Breast epithelium (tissue), 4 donors: ENCODE data around the gene ROR1. TPM values are rescaled to one million over a fixed set of nuclear protein-coding genes. Genes with fewer than 3 reads are reported as not detected.

ENCODE experiments used
- DNase-seq, 2 donors: peaks; one replicate each; pipeline ENCODE4 v3.0.0-alpha.2; 2019; ENCODE audit warnings: low spot score in 2 of 2
- H3K27ac ChIP-seq, 2 donors: fragments of 200-600 bp; sonication (generic) in 1 of 2; one replicate each; pipeline ENCODE4 v1.5.1; 2016 to 2019; ENCODE audit warnings: mild to moderate bottlenecking in 1 of 2
- H3K27me3 ChIP-seq, 2 donors: fragments of 200-600 bp; sonication (generic) in 1 of 2; one replicate each; pipeline versions ENCODE4 v1.5.1 to v1.6.0; 2017 to 2019; ENCODE audit warnings: control low read depth in 1 of 2, mild to moderate bottlenecking in 1 of 2
- H3K36me3 ChIP-seq: fragments of 200-600 bp; one replicate; pipeline ENCODE4 v1.5.1; 2019
- H3K4me1 ChIP-seq, 2 donors: fragments of 200-600 bp; sonication (generic); one replicate each; pipeline ENCODE4 v1.5.1; 2016 to 2019; ENCODE audit warnings: control low read depth in 1 of 2
- H3K4me3 ChIP-seq, 3 donors: fragments of 200-600 bp; sonication (generic); 1 replicate in 2 of 3; 2 replicates in 1 of 3; pipeline ENCODE4 v1.5.1; 2016 to 2019; ENCODE audit warnings: mild to moderate bottlenecking in 3 of 3, moderate library complexity in 2 of 3
- H3K9me3 ChIP-seq, 2 donors: fragments of 200-600 bp; sonication (generic) in 1 of 2; one replicate each; pipeline ENCODE4 v1.5.1; 2016 to 2019; ENCODE audit warnings: control low read depth in 1 of 2
- POLR2A ChIP-seq: fragments of 450-650 bp; IDR thresholded peaks from one replicate; pipeline ENCODE4 v1.6.1; 2016; ENCODE audit warnings: antibody characterized with exemption, mild to moderate bottlenecking, moderate library complexity
- POLR2AphosphoS5 ChIP-seq, 3 donors: sonication (generic); formaldehyde crosslinking; IDR thresholded peaks; one replicate each; pipeline ENCODE4 v1.6.1; 2017; ENCODE audit warnings: antibody characterized with exemption in 3 of 3
- intact Hi-C: fragments of 100-400 bp; cut with DNase I; formaldehyde crosslinking; loops from one replicate; pipeline ENCODE4 v1.15.1; 2023; ENCODE audit warnings: low total_unique reads
- total RNA-seq, 3 donors: library from RNA; depleted of rRNA; stranded (reverse); fragments of >200 nt; gene quantifications; one replicate each; pipeline ENCODE4 v1.1.0, GENCODE V29; 2016
- TF ChIP-seq, protein P1 (sequence below), 3 donors: fragments of 450-650 bp; IDR thresholded peaks; one replicate each; pipeline ENCODE4 v1.5.1; 2016 to 2017; ENCODE audit warnings: antibody characterized with exemption in 3 of 3, mild to moderate bottlenecking in 3 of 3, moderate library complexity in 3 of 3

Gene ROR1
- total RNA-seq, 3 donors from 2014 or later, result 5.9 to 11.6 (median 7.7) TPM

DNA sequence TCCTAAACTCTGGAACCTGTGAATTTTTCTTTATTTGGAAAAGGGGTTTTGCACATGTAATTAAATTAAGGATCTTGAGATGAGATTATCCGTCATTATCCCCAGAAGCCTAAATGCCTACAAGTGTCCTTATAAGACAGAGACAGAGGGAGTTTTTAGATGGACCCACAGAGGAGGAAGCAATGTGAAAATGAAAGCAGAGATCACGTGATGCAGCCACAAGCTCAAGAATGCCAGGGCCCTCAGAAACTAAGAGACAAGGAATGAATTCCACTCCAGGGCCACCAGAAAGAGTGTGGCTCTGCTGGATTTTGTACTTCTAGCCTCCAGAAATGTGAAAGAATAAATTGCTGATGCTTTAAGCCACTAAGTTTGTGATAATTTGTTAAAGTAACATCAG, 246.0 kb downstream of the ROR1 start:
- H3K36me3 ChIP-seq, result no peaks in the 10 kb centered on the region
- intact Hi-C loops, result no loop called here
- no peaks in the 10 kb centered on the region for H3K9me3 ChIP-seq
- peak overlapping the region in 2 of 3 donors; percentile 4 to 9 for H3K4me3 ChIP-seq
- H3K4me1 ChIP-seq, result no peaks in the 10 kb centered on the region
- TF ChIP-seq, protein P1, sequence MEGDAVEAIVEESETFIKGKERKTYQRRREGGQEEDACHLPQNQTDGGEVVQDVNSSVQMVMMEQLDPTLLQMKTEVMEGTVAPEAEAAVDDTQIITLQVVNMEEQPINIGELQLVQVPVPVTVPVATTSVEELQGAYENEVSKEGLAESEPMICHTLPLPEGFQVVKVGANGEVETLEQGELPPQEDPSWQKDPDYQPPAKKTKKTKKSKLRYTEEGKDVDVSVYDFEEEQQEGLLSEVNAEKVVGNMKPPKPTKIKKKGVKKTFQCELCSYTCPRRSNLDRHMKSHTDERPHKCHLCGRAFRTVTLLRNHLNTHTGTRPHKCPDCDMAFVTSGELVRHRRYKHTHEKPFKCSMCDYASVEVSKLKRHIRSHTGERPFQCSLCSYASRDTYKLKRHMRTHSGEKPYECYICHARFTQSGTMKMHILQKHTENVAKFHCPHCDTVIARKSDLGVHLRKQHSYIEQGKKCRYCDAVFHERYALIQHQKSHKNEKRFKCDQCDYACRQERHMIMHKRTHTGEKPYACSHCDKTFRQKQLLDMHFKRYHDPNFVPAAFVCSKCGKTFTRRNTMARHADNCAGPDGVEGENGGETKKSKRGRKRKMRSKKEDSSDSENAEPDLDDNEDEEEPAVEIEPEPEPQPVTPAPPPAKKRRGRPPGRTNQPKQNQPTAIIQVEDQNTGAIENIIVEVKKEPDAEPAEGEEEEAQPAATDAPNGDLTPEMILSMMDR (IDR thresholded peaks at IDR 0.05), result no peak
- TF ChIP-seq POLR2AphosphoS5 (IDR thresholded peaks at IDR 0.05), result peak in 1 of 3 donors; percentile 22
- H3K27me3 ChIP-seq, result no peaks in the 10 kb centered on the region
- H3K27ac ChIP-seq, result peak overlapping the region in 1 of 2 donors; percentile 68
- peak in 1 of 2 donors; percentile 52 for DNase-seq

- TF ChIP-seq POLR2A (no peak), POLR2AphosphoS5 (IDR thresholded peaks at IDR 0.05) (no peak)
- TF ChIP-seq, protein P1 (IDR thresholded peaks at IDR 0.05), result no peak
- H3K4me1 ChIP-seq, result no peaks in the 10 kb centered on the region
- no peak for DNase-seq
- H3K27me3 ChIP-seq, result no peaks in the 10 kb centered on the region
- no peaks in the 10 kb centered on the region for H3K9me3 ChIP-seq
- no peaks in the 10 kb centered on the region for H3K36me3 ChIP-seq
- no peak overlapping the region for H3K27ac ChIP-seq
- no peak overlapping the region for H3K4me3 ChIP-seq
- intact Hi-C loops, result no loop called here
Measured at GRCh38 chr1:64021066-64021465, 247.2 kb downstream of the ROR1 start.

- Histone ChIP-seq H3K27me3 (no peaks in the 10 kb centered on the region), H3K27ac (no peak overlapping the region), H3K4me3 (no peak overlapping the region), H3K36me3 (no peaks in the 10 kb centered on the region), H3K9me3 (no peaks in the 10 kb centered on the region), H3K4me1 (no peaks in the 10 kb centered on the region)
- no peak for DNase-seq
- TF ChIP-seq, protein P1 (IDR thresholded peaks at IDR 0.05), result no peak
- no peak for TF ChIP-seq POLR2A
- no peak for TF ChIP-seq POLR2AphosphoS5 (IDR thresholded peaks at IDR 0.05)
- intact Hi-C loops, result no loop called here
Measured at GRCh38 chr1:64025051-64025450, 251.2 kb downstream of the ROR1 start.

- Histone ChIP-seq H3K27ac (no peak overlapping the region), H3K4me1 (no peaks in the 10 kb centered on the region), H3K36me3 (no peaks in the 10 kb centered on the region), H3K27me3 (no peaks in the 10 kb centered on the region), H3K9me3 (no peaks in the 10 kb centered on the region), H3K4me3 (no peak overlapping the region)
- DNase-seq, result no peak
- intact Hi-C loops, result no loop called here
- no peak for TF ChIP-seq POLR2AphosphoS5 (IDR thresholded peaks at IDR 0.05)
Measured at GRCh38 chr1:64029037-64029436, 255.2 kb downstream of the ROR1 start.

DNA sequence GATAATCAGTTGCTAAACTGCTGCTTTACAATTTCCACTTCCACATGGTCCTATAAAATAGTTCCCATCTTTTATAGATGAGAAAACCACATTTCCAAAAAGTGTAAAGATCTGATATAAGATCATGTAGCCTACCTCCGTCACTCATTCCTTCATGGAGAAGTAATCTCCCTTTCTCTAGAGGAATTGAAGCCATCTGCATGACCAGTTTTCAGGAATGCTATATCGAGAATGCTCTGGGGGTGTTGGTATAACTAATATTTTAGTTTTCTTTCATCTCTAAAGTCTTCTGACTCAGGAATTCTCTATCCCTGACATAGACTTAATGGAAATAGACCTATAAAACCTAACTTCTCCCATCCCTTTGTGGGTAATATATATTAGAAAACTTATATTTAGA, 256.6 kb downstream of the ROR1 start:
- DNase-seq, result no peak
- no peaks in the 10 kb centered on the region for H3K9me3 ChIP-seq
- H3K36me3 ChIP-seq, result no peaks in the 10 kb centered on the region
- H3K4me3 ChIP-seq, result no peak overlapping the region
- no peaks in the 10 kb centered on the region for H3K4me1 ChIP-seq
- TF ChIP-seq POLR2A (no peak), POLR2AphosphoS5 (IDR thresholded peaks at IDR 0.05) (no peak)
- TF ChIP-seq, protein P1 (IDR thresholded peaks at IDR 0.05), result no peak
- no peaks in the 10 kb centered on the region for H3K27me3 ChIP-seq
- intact Hi-C loops, result no loop called here
- H3K27ac ChIP-seq, result no peak overlapping the region

GRCh38 chr1:64031236-64031635, 257.4 kb downstream of the ROR1 start:
- H3K4me1 ChIP-seq, result no peaks in the 10 kb centered on the region
- no peak overlapping the region for H3K4me3 ChIP-seq
- DNase-seq, result no peak
- no peaks in the 10 kb centered on the region for H3K36me3 ChIP-seq
- no peak overlapping the region for H3K27ac ChIP-seq
- TF ChIP-seq POLR2AphosphoS5 (IDR thresholded peaks at IDR 0.05) (no peak), POLR2A (no peak)
- TF ChIP-seq, protein P1 (IDR thresholded peaks at IDR 0.05), result no peak
- intact Hi-C loops, result no loop called here
- no peaks in the 10 kb centered on the region for H3K27me3 ChIP-seq
- no peaks in the 10 kb centered on the region for H3K9me3 ChIP-seq
